ENCODE results near the gene MRTFA. TPM values are rescaled to one million over a fixed set of nuclear protein-coding genes. Genes with fewer than 3 reads are reported as not detected.

The MRTFA gene
- total and polyA plus RNA-seq, 4 donors: 7.5 to 22.0 (median 9.6) TPM

DNA sequence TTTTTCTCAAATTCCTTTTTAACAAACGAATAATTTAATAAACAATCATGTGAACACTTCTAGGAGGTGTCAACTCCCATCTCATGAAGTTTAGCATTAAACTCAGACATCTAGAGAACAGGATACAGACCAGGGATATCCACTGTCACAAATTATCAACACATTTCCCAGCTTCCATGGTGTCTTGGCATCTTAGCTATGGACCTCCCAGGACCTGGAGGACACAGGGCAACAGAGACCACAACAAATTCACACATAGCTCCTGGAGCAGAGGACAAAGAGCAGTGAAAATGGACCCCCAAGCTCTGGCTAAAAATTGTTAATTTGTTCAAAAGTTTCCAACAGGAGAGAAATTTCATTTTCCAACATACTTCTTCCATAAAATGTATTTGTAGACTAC is 163.9 kb downstream of the MRTFA start:
- TF ChIP-seq RXRA (IDR thresholded peaks at IDR 0.05) (no peak), HNF4G (IDR thresholded peaks at IDR 0.05) (no peak), TAF1 (conservative IDR thresholded peaks at IDR 0.05) (no peak), HNF4A (conservative IDR thresholded peaks at IDR 0.05) (no peak), EGR1 (IDR thresholded peaks at IDR 0.05; ENCODE audit: low read depth in 2 of 2) (no peak), YY1 (IDR thresholded peaks at IDR 0.05) (no peak), ATF3 (IDR thresholded peaks at IDR 0.05) (no peak)
- TF ChIP-seq, protein P1, sequence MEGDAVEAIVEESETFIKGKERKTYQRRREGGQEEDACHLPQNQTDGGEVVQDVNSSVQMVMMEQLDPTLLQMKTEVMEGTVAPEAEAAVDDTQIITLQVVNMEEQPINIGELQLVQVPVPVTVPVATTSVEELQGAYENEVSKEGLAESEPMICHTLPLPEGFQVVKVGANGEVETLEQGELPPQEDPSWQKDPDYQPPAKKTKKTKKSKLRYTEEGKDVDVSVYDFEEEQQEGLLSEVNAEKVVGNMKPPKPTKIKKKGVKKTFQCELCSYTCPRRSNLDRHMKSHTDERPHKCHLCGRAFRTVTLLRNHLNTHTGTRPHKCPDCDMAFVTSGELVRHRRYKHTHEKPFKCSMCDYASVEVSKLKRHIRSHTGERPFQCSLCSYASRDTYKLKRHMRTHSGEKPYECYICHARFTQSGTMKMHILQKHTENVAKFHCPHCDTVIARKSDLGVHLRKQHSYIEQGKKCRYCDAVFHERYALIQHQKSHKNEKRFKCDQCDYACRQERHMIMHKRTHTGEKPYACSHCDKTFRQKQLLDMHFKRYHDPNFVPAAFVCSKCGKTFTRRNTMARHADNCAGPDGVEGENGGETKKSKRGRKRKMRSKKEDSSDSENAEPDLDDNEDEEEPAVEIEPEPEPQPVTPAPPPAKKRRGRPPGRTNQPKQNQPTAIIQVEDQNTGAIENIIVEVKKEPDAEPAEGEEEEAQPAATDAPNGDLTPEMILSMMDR (IDR thresholded peaks at IDR 0.05; ENCODE audit: low read depth, low read length, missing input control): no peak
- TF ChIP-seq, protein P2, sequence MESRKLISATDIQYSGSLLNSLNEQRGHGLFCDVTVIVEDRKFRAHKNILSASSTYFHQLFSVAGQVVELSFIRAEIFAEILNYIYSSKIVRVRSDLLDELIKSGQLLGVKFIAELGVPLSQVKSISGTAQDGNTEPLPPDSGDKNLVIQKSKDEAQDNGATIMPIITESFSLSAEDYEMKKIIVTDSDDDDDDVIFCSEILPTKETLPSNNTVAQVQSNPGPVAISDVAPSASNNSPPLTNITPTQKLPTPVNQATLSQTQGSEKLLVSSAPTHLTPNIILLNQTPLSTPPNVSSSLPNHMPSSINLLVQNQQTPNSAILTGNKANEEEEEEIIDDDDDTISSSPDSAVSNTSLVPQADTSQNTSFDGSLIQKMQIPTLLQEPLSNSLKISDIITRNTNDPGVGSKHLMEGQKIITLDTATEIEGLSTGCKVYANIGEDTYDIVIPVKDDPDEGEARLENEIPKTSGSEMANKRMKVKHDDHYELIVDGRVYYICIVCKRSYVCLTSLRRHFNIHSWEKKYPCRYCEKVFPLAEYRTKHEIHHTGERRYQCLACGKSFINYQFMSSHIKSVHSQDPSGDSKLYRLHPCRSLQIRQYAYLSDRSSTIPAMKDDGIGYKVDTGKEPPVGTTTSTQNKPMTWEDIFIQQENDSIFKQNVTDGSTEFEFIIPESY (IDR thresholded peaks at IDR 0.05): no peak
- TF ChIP-seq, protein P3, sequence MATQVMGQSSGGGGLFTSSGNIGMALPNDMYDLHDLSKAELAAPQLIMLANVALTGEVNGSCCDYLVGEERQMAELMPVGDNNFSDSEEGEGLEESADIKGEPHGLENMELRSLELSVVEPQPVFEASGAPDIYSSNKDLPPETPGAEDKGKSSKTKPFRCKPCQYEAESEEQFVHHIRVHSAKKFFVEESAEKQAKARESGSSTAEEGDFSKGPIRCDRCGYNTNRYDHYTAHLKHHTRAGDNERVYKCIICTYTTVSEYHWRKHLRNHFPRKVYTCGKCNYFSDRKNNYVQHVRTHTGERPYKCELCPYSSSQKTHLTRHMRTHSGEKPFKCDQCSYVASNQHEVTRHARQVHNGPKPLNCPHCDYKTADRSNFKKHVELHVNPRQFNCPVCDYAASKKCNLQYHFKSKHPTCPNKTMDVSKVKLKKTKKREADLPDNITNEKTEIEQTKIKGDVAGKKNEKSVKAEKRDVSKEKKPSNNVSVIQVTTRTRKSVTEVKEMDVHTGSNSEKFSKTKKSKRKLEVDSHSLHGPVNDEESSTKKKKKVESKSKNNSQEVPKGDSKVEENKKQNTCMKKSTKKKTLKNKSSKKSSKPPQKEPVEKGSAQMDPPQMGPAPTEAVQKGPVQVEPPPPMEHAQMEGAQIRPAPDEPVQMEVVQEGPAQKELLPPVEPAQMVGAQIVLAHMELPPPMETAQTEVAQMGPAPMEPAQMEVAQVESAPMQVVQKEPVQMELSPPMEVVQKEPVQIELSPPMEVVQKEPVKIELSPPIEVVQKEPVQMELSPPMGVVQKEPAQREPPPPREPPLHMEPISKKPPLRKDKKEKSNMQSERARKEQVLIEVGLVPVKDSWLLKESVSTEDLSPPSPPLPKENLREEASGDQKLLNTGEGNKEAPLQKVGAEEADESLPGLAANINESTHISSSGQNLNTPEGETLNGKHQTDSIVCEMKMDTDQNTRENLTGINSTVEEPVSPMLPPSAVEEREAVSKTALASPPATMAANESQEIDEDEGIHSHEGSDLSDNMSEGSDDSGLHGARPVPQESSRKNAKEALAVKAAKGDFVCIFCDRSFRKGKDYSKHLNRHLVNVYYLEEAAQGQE (IDR thresholded peaks at IDR 0.05): no peak

DNA sequence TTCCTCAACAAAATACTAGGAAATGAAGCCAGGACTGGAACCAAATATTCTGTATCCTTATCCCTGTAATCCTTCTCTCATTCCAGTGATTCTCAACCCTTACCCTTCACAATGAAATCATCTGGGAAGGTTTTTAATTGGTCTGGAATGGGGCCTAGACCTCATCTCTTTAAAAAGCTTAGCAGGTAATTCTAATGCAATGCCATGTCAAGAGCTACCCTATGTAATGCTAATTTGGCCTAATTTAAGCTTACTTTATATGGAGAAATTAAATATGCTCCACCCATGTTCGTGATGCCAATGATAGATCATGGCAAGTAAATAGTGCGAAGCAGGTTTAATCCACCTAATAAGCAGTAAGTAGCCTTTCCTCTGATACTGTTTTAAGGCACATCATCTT is 164.5 kb downstream of the MRTFA start:
- H3K9ac ChIP-seq (ENCODE audit: low read depth in 1 of 2, low read length in 2 of 2): no peak overlapping the region
- H3K4me1 ChIP-seq (ENCODE audit: control insufficient read depth in 4 of 4, insufficient read depth in 4 of 4, low read length in 3 of 4): no peaks in the 10 kb centered on the region
- H3K9me3 ChIP-seq (ENCODE audit: control insufficient read depth in 4 of 4, low read length in 3 of 4): no peaks in the 10 kb centered on the region
- no peak overlapping the region for H3K4me3 ChIP-seq (ENCODE audit: low read depth in 1 of 3, low read length in 3 of 3)
- H3K36me3 ChIP-seq (ENCODE audit: control insufficient read depth in 4 of 4, insufficient read depth in 3 of 4, low read depth in 1 of 4, low read length in 3 of 4): no peaks in the 10 kb centered on the region
- H3K27ac ChIP-seq (ENCODE audit: low read depth in 1 of 2, low read length in 2 of 2): no peak overlapping the region
- 99% methylated on average over 2 of the region's 2 CpGs for whole genome bisulfite sequencing
- DNase-seq (ENCODE audit: low spot score): no peak
- TF ChIP-seq, protein P4, sequence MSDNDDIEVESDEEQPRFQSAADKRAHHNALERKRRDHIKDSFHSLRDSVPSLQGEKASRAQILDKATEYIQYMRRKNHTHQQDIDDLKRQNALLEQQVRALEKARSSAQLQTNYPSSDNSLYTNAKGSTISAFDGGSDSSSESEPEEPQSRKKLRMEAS (IDR thresholded peaks at IDR 0.05): no peak
- TF ChIP-seq HNF4G (IDR thresholded peaks at IDR 0.05) (no peak), YY1 (IDR thresholded peaks at IDR 0.05) (no peak), HNF4A (conservative IDR thresholded peaks at IDR 0.05) (no peak), RAD21 (IDR thresholded peaks at IDR 0.05) (no peak), ATF3 (IDR thresholded peaks at IDR 0.05) (no peak), GABPA (IDR thresholded peaks at IDR 0.05 in 1 of 2, conservative IDR thresholded peaks at IDR 0.05 in 1 of 2) (no peak)
- TF ChIP-seq, protein P3 (IDR thresholded peaks at IDR 0.05): no peak
- TF ChIP-seq, protein P2 (IDR thresholded peaks at IDR 0.05): no peak
- TF ChIP-seq, protein P1 (IDR thresholded peaks at IDR 0.05; ENCODE audit: low read depth, low read length, missing input control): no peak
- H3K27me3 ChIP-seq (ENCODE audit: control insufficient read depth in 4 of 4, insufficient read depth in 4 of 4, low read length in 3 of 4): no peaks in the 10 kb centered on the region

More for the DNA sequence above, 163.9 kb downstream of the MRTFA start:
- Histone ChIP-seq H3K36me3 (ENCODE audit: control insufficient read depth in 4 of 4, insufficient read depth in 3 of 4, low read depth in 1 of 4, low read length in 3 of 4) (no peaks in the 10 kb centered on the region), H3K27me3 (ENCODE audit: control insufficient read depth in 4 of 4, insufficient read depth in 4 of 4, low read length in 3 of 4) (no peaks in the 10 kb centered on the region), H3K9ac (ENCODE audit: low read depth in 1 of 2, low read length in 2 of 2) (no peak overlapping the region), H3K4me1 (ENCODE audit: control insufficient read depth in 4 of 4, insufficient read depth in 4 of 4, low read length in 3 of 4) (no peaks in the 10 kb centered on the region), H3K9me3 (ENCODE audit: control insufficient read depth in 4 of 4, low read length in 3 of 4) (no peaks in the 10 kb centered on the region), H3K27ac (ENCODE audit: low read depth in 1 of 2, low read length in 2 of 2) (no peak overlapping the region), H3K4me3 (ENCODE audit: low read depth in 1 of 3, low read length in 3 of 3) (no peak overlapping the region)
- WGBS: 96% methylated on average over 1 of the region's 1 CpG
- DNase-seq (ENCODE audit: low spot score): no peak
